ENCODE data around the gene ANKRD22.
"Not testable (repeated sequence)": the region's sequence is repeated elsewhere in the genome, so short reads cannot be mapped to it uniquely, and the experiment has no call there.

ANKRD22 gene

DNA sequence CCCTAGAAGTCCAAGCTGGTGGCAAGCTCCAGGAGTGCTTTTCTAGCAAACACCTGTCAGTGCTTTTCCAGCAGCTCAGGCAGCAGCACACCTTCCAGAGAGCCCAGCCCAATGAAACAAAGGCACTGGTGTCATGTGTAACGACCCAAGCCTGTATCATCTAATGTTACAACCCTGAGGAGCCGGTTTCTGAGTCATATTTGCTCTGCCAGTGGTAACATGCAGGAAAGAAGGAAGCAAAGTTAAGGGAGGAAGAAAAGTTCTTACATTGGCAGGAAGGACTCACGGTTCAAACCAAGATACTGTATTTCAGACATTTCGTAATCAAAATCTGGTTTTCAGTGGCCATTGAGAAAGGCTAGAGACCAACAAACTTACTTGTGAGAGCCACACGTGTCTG, at the start of gene ANKRD22:
TSS of gene ANKRD22 (minus strand) at position 139 of the 400 bp plus-strand sequence. CDS start 237 bp downstream, outside the sequence.
- DNase-seq: peak in 2 of 3 experiments; percentile 16 to 37

GRCh38 chr10:88899886-88900285, 48.2 kb upstream of the ANKRD22 start:
- DNase-seq: no peak

- DNase-seq: no peak
Measured at GRCh38 chr10:88898727-88899126, 47.1 kb upstream of the ANKRD22 start.

DNA sequence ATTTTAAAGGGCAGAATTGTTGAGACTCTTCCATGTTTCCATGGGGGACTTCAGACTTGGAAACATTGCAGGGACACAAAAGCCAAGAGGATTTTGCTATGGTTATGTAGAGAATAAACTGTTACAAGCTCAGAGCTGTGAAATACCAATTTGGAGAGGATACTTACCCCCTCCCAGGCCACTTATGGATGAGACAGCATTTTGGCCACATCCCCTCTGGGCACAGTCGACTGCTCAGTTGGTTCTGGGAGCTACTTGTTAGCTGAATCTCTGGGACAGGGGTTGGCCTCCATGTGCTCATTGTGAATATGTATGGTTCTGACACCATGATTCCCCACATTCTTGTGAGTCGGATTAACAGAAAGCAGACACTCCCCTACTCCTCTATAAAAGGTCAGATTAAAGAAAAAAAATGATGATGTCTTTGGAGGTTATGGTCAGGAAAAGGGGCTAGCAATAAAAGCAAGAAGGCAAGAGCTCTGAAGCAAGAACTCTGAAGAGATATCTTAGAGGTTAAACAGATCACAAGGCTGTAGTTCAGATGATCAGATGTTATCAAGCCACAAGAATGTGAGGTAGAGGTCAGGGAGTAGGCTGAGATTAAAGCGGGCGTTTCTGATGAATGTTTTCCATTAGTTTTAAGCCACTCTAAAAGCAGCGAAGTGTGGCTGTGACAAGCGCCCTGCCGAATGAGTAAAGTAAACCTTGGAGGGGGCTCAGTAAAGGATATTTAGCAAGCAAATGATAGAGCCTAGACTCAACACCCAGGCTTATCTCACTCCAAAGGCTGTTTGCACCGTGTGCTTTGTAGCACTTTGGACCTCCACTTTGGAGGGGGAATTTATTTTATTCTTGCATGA, 45.6 kb upstream of the ANKRD22 start:
- DNase-seq: peak in 1 of 3 experiments; percentile 64

- peak in 1 of 3 experiments; percentile 1 for DNase-seq
Measured at GRCh38 chr10:88896372-88896993, 44.8 kb upstream of the ANKRD22 start.

DNA sequence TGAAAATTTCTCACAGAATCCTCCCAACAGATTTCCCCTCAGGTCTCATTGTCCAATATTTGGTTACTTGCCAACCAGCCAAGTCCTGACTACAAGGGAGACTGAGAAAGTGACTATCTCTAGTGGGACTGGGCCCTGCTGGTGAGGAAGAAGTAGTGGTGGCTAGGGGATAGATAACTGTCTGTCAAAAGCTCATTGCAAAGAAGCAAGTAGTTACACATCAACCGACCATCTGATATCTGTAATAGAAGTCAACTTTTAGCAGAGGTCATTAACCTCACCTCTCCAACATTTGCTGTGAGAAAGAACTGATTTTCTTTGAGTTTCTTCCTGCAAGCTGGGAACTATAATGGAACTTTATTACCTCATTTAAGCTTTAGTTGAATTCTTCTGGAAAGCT, 43.6 kb upstream of the ANKRD22 start:
- no peak for DNase-seq

DNA sequence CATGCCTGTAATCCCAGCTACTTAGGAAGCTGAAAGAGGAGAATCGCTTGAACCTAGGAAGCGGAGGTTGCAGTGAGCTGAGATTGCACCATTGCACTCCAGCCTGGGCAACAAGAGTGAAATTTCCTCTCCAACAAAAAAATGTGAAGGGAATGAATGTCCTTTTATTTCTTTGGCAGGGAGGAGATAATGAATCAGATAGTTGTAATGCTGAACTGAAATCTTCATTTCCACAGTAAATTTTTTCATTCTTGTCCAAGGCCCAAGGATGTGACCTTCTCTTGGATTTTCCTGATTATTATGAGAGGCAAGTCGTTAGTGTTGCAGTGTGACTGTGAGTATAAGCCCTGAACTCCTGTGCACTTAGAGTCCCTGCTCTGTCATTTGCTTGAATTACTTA, 42.0 kb upstream of the ANKRD22 start:
- no peak for DNase-seq

DNA sequence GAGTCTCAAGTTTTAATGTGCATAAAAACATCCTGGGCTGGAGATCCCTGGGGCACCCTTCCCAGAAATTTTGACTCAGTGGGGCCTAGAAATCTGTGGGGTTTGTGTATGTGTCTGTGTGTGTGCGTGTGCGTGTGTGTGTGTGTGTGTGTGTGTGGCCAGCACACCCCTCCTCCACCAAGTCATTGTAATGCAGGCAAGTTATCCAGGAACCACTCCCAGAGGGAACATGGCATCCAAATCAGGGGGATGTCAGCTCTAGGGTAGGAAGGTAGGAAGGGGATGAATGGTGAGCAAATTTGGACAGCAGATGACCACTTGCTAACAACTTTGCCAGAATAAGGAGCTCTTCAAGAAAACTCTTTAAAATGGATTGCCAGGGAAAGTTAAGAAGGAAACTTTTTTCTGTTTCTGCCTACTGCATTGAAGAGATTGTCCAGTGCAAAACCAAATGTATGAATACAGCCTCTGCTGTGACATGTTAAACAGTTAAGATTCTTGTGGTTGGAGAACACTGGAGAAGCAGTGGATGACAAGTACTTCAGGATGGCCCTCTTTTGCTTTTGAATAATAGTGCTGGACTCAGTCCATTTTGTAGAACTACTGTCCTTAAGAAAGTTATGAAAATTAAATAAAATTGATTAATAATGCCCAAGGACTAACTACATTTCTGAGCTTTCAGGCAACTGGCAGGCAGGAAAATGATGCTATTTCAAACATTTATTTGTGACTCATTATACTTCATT, 40.8 kb upstream of the ANKRD22 start:
- DNase-seq: no peak

- DNase-seq: no peak
Measured at GRCh38 chr10:88890681-88891381, 39.2 kb upstream of the ANKRD22 start.

- DNase-seq: no peak
Measured at GRCh38 chr10:88889559-88890337, 38.1 kb upstream of the ANKRD22 start.

GRCh38 chr10:88888810-88889445, 37.3 kb upstream of the ANKRD22 start:
- DNase-seq: no peak

GRCh38 chr10:88886557-88886956, 34.9 kb upstream of the ANKRD22 start:
- no peak for DNase-seq

DNA sequence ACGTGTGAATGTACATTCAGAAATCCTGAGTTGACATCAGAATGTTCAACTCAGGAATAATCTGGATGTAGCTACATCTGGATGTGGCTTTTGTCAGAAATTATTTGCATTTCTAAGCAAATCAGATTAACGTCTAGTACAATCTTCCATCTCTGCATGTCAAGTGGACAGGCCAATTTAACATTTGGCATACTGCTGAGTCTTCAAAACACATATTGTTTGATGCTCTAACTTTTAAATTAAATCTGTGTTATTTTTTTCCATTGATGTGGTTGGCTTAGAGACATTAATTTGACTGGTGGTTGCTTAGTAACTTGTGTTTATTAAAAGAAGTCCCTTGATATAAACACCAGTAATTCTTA, 31.8 kb upstream of the ANKRD22 start:
- DNase-seq: no peak

- not testable (repeated sequence) for DNase-seq
Measured at GRCh38 chr10:88882646-88883447, 31.2 kb upstream of the ANKRD22 start.

DNA sequence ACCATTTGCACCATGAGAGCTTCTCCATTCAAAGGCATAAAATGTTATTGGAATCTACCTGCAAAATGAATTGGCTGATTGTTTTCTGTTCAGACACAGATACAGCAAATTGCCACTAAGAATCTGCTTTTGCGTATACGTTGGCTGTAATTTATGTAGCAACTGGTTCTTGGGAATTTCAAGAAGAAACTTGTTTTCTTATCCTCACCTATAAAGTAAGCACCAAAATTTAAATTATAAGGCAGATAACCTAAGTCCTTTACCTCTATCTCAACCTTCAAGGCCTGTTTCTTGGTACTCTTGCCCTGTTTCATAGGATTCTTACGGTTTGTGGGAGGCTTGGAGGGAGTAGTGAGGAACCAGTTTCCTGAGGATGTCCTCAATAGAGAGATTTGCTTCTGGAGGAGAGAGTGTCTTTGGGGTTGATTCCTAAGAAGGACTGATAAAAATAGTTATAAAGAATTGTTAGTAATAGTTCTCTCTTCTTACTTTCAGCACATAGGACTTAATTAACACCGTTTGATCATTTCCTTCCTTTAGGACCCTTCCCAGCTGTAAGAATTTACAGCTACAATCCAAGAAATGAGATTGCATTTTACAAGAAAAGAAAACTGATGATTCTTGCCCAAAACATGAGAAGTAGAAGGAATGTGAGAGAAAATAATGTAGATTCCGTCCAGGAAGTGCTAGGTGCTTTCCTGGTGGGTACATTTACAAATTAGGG, 30.4 kb upstream of the ANKRD22 start:
- DNase-seq: no peak

GRCh38 chr10:88881320-88881719, 29.7 kb upstream of the ANKRD22 start:
- peak in 1 of 3 experiments; percentile 52 for DNase-seq

- peak; percentile 66 to 86 (median 83) for DNase-seq
Measured at GRCh38 chr10:88880282-88881076, 28.8 kb upstream of the ANKRD22 start.

- peak; percentile 44 to 81 (median 79) for DNase-seq
Measured at GRCh38 chr10:88879534-88880281, 28.1 kb upstream of the ANKRD22 start, which contains the start of gene STAMBPL1. Gene STAMBPL1 (plus strand): TSS chr10:88880245. CDS start chr10:88901709, 21,464 bp downstream.

All from NCI-H1417 (cell line).